ENCODE data around the gene NBDY. TPM values are rescaled to one million over a fixed set of nuclear protein-coding genes. Genes with fewer than 3 reads are reported as not detected.

Gene NBDY
- 50.6 to 66.7 TPM (median 51.5 TPM) in 5 replicates for total RNA-seq (2022; extraction: Qiagen RNA extraction)

GRCh38 chrX:56729152-56729850, at the start of gene NBDY:
TSS of gene NBDY (plus strand) at chrX:56729243. CDS start at chrX:56729354, 111 bp downstream.

Other genes with a start within 250 kb of the NBDY start
- gene UBQLN2, start 165.6 kb upstream of the NBDY start, total RNA-seq (2022; extraction: Qiagen RNA extraction), result 18.5 to 23.8 TPM (median 22.9 TPM) in 5 replicates